A549 (cell line): Measurements from ENCODE around the gene LDLRAD4. TPM values are rescaled to one million over a fixed set of nuclear protein-coding genes. Genes with fewer than 3 reads are reported as not detected.

Source experiments
- ATAC-seq, 2 experiments: fragments of 200-7000 bp in 1 of 2; fragments of >200 bp in 1 of 2; cut with Nextera tagmentation in 1 of 2; cut with Tn5 transposase in 1 of 2; 3 replicates each; pipeline versions ENCODE4 v1.8.0 to v1.9.1; 2018 to 2020; ENCODE audit warnings: mild to moderate bottlenecking in 1 of 2, moderate library complexity in 1 of 2
- CTCF ChIA-PET: fragments of 300-600 bp; sonication (Branson Sonifier 250); formaldehyde crosslinking; extraction: SDS; loops from one replicate; lab custom pipeline; 2021; ENCODE audit warnings: antibody characterized with exemption, inconsistent platforms; lab: Yijun Ruan, JAX
- POLR2A ChIA-PET: fragments of 350-600 bp; formaldehyde crosslinking; extraction: SDS; loops from one replicate; lab custom pipeline; 2021; ENCODE audit warnings: antibody characterized with exemption, inconsistent platforms; lab: Yijun Ruan, JAX
- DNase-seq, 2 experiments: peaks; one replicate each; pipeline versions ENCODE4 v3.0.0 to v3.0.0-alpha.2; 2011 to 2016; ENCODE audit warnings: low read depth in 1 of 2, low spot score in 1 of 2
- FAIRE-seq: peaks from 2 replicates; lab custom pipeline; 2011; peaks lifted over from hg19 to GRCh38; lab: Jason Lieb, UNC
- H3K27ac ChIP-seq, 2 experiments: fragments of >200 bp; sonication (Bioruptor Twin); formaldehyde crosslinking; 3 replicates each; pipeline ENCODE4 v1.5.1; 2016 to 2017
- H3K4me1 ChIP-seq: fragments of >200 bp; sonication (Bioruptor Twin); formaldehyde crosslinking; 3 replicates; pipeline ENCODE4 v1.6.1; 2016
- H3K4me2 ChIP-seq: fragments of >200 bp; sonication (Bioruptor Twin); formaldehyde crosslinking; 3 replicates; pipeline ENCODE4 v1.6.1; 2016
- H3K4me3 ChIP-seq: fragments of >200 bp; sonication (Bioruptor Twin); formaldehyde crosslinking; 3 replicates; pipeline ENCODE4 v1.5.1; 2016
- H3K9me3 ChIP-seq: fragments of >200 bp; sonication (Bioruptor Twin); formaldehyde crosslinking; 3 replicates; pipeline ENCODE4 v1.6.1; 2016
- CEBPB ChIP-seq, 2 experiments: fragments of >200 bp in 1 of 2; sonication (Bioruptor Twin) in 1 of 2; formaldehyde crosslinking in 1 of 2; IDR thresholded peaks; 2 replicates each; pipeline ENCODE4 v1.6.1; 2012 to 2016
- EHMT2 ChIP-seq: fragments of 200-600 bp; sonication (generic); IDR thresholded peaks from 2 replicates; pipeline ENCODE4 v1.6.1; 2016; ENCODE audit warnings: antibody characterized with exemption, low read depth, mild to moderate bottlenecking, moderate library complexity
- GATA3 ChIP-seq: IDR thresholded peaks from 2 replicates; pipeline ENCODE4 v1.6.1; 2012; ENCODE audit warnings: borderline replicate concordance
- HOXA7 ChIP-seq: fragments of 250-450 bp; sonication (Bioruptor Pico); IDR thresholded peaks from 2 replicates; pipeline ENCODE4 v1.5.0; 2020; ENCODE audit warnings: mild to moderate bottlenecking, moderate library complexity
- HOXB5 ChIP-seq: fragments of 250-450 bp; sonication (Bioruptor Pico); IDR thresholded peaks from 2 replicates; pipeline ENCODE4 v1.5.0; 2020; ENCODE audit warnings: mild to moderate bottlenecking, moderate library complexity
- JUN ChIP-seq, 2 experiments: fragments of >200 bp; sonication (Bioruptor Twin); formaldehyde crosslinking; IDR thresholded peaks; 2 replicates in 1 of 2; 3 replicates in 1 of 2; pipeline ENCODE4 v1.6.1; 2016 to 2017
- MAZ ChIP-seq: fragments of 150-350 bp; IDR thresholded peaks from 2 replicates; pipeline ENCODE4 v1.6.1; 2014; ENCODE audit warnings: antibody characterized with exemption, low read depth, low read length, borderline replicate concordance
- MYC ChIP-seq: IDR thresholded peaks from 2 replicates; pipeline ENCODE4 v1.6.1; 2012; ENCODE audit warnings: mild to moderate bottlenecking, inconsistent platforms, low read length, improper control_type of control experiment, borderline replicate concordance
- NFE2L2 ChIP-seq: fragments of 150-350 bp; conservative IDR thresholded peaks from 2 replicates; pipeline ENCODE4 v1.6.1; 2014; ENCODE audit warnings: low read length
- NPAS2 ChIP-seq: fragments of 250-450 bp; sonication (Bioruptor Pico); IDR thresholded peaks from 2 replicates; pipeline ENCODE4 v1.8.0; 2022; ENCODE audit warnings: mild to moderate bottlenecking, moderate library complexity, borderline replicate concordance
- PHF8 ChIP-seq: fragments of 200-600 bp; sonication (generic); IDR thresholded peaks from 2 replicates; pipeline ENCODE4 v1.6.1; 2016; ENCODE audit warnings: low read depth, mild to moderate bottlenecking, antibody characterized with exemption, moderate library complexity, borderline replicate concordance
- RNF2 ChIP-seq: fragments of 200-600 bp; sonication (generic); IDR thresholded peaks from 2 replicates; pipeline ENCODE4 v1.6.1; 2016; ENCODE audit warnings: low read depth, mild to moderate bottlenecking, antibody characterized with exemption, moderate library complexity, borderline replicate concordance
- SREBF2 ChIP-seq: fragments of 450-650 bp; IDR thresholded peaks from 2 replicates; pipeline ENCODE4 v1.6.1; 2014; ENCODE audit warnings: mild to moderate bottlenecking, moderate library complexity
- TP53 ChIP-seq: fragments of 250-450 bp; sonication (Bioruptor Pico); IDR thresholded peaks from 2 replicates; pipeline ENCODE4 v1.5.0; 2021; ENCODE audit warnings: mild to moderate bottlenecking, moderate library complexity
- ZSCAN20 ChIP-seq: fragments of 250-450 bp; sonication (Bioruptor Pico); IDR thresholded peaks from 2 replicates; pipeline ENCODE4 v1.8.0; 2022; ENCODE audit warnings: mild to moderate bottlenecking, moderate library complexity
- WGBS: methylation state at CpG from one replicate; pipeline ENCODE4 v1.1.6; 2017; ENCODE audit errors: missing lambda C conversion rate; 5-methylcytosine and 5-hydroxymethylcytosine counted together
- polyA plus RNA-seq, 4 experiments: library from polyadenylated mRNA; depleted of rRNA in 3 of 4; stranded (reverse); fragments of >200 nt; fragmentation: RNase III in 1 of 4; extraction: RNeasy Plus Mini Kit Qiagen cat#74134 plus additional on column Dnase treatment in 1 of 4; gene quantifications; 2 replicates in 3 of 4; 3 replicates in 1 of 4; pipeline ENCODE4 v1.2.3, GENCODE V29; 2011 to 2017
- TF ChIP-seq, protein P1 (sequence below): fragments of 250-450 bp; sonication (Bioruptor Pico); IDR thresholded peaks from 2 replicates; pipeline ENCODE4 v1.5.0; 2021; ENCODE audit warnings: mild to moderate bottlenecking, moderate library complexity, borderline replicate concordance
- TF ChIP-seq, protein P2 (sequence below): fragments of >200 bp; sonication (Bioruptor Twin); formaldehyde crosslinking; IDR thresholded peaks from 3 replicates; pipeline ENCODE4 v1.5.1; 2016
- TF ChIP-seq, protein P3 (sequence below): fragments of 250-450 bp; sonication (Bioruptor Pico); IDR thresholded peaks from 2 replicates; pipeline ENCODE4 v1.5.0; 2020; ENCODE audit warnings: low read depth, mild to moderate bottlenecking, moderate library complexity
- TF ChIP-seq, protein P4 (sequence below): IDR thresholded peaks from 2 replicates; pipeline ENCODE4 v1.6.1; 2012
- TF ChIP-seq, protein P5 (sequence below): IDR thresholded peaks from 2 replicates; pipeline ENCODE4 v1.6.1; 2012

Gene LDLRAD4
- polyA plus RNA-seq, 2 of the 4 experiments (the other 2 are of a cell fraction) = 5.2 to 7.6 TPM

DNA sequence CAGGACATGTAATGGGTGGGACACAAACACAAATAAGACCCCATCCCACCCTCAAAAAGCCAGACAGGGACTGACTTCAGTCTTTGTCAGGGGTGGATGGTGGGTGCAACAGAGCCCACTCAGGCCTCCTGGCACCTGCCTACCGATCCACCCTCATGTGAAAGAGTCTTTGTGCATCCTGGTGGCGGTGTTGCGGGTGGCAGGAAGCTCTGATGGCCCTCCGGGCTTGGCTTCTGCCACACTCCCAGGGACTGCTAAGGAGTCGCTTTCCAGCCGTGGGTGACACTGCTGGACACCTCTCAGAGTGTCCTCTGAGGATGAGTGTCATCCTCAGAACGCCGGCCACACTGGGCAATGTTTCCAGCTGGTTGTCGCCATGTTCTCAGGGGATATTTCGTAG, 92.6 kb downstream of the LDLRAD4 start (continued):
- TF ChIP-seq, protein P1, sequence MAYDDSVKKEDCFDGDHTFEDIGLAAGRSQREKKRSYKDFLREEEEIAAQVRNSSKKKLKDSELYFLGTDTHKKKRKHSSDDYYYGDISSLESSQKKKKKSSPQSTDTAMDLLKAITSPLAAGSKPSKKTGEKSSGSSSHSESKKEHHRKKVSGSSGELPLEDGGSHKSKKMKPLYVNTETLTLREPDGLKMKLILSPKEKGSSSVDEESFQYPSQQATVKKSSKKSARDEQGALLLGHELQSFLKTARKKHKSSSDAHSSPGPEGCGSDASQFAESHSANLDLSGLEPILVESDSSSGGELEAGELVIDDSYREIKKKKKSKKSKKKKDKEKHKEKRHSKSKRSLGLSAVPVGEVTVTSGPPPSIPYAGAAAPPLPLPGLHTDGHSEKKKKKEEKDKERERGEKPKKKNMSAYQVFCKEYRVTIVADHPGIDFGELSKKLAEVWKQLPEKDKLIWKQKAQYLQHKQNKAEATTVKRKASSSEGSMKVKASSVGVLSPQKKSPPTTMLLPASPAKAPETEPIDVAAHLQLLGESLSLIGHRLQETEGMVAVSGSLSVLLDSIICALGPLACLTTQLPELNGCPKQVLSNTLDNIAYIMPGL (CRISPR knock-in tag) = no peak

DNA sequence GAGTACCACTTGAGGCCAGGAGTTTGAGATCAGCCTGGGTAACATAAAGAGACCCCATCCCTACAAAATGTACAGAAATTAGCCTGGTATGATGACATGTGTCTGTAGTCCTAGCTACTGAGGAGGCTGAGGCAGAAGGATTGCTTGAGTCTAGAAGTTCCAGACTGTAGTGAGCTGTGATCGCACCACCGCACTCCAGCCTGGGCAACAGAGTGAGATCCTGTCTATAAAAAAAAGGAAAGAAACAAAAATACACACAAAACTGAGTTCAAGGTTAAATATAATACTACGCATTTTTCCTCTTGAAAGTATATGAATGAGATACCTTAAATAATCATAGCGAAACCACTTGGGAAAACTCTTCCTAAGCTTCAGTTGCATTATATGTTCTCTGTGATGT, 94.0 kb downstream of the LDLRAD4 start:
- no peak overlapping the region for H3K27ac ChIP-seq
- TF ChIP-seq RNF2 (no peak), PHF8 (no peak), CEBPB (IDR thresholded peaks at IDR 0.05) (no peak), GATA3 (no peak), HOXA7 (CRISPR knock-in tag) (no peak), SREBF2 (no peak), NFE2L2 (no peak), EHMT2 (no peak), JUN (IDR thresholded peaks at IDR 0.05) (no peak), NPAS2 (CRISPR knock-in tag) (no peak), MAZ (no peak), MYC (no peak), TP53 (CRISPR knock-in tag) (no peak), ZSCAN20 (CRISPR knock-in tag) (no peak), HOXB5 (CRISPR knock-in tag) (no peak)
- TF ChIP-seq, protein P2, sequence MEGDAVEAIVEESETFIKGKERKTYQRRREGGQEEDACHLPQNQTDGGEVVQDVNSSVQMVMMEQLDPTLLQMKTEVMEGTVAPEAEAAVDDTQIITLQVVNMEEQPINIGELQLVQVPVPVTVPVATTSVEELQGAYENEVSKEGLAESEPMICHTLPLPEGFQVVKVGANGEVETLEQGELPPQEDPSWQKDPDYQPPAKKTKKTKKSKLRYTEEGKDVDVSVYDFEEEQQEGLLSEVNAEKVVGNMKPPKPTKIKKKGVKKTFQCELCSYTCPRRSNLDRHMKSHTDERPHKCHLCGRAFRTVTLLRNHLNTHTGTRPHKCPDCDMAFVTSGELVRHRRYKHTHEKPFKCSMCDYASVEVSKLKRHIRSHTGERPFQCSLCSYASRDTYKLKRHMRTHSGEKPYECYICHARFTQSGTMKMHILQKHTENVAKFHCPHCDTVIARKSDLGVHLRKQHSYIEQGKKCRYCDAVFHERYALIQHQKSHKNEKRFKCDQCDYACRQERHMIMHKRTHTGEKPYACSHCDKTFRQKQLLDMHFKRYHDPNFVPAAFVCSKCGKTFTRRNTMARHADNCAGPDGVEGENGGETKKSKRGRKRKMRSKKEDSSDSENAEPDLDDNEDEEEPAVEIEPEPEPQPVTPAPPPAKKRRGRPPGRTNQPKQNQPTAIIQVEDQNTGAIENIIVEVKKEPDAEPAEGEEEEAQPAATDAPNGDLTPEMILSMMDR = no peak
- TF ChIP-seq, protein P3, sequence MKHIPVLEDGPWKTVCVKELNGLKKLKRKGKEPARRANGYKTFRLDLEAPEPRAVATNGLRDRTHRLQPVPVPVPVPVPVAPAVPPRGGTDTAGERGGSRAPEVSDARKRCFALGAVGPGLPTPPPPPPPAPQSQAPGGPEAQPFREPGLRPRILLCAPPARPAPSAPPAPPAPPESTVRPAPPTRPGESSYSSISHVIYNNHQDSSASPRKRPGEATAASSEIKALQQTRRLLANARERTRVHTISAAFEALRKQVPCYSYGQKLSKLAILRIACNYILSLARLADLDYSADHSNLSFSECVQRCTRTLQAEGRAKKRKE (CRISPR knock-in tag) = no peak
- TF ChIP-seq, protein P4, sequence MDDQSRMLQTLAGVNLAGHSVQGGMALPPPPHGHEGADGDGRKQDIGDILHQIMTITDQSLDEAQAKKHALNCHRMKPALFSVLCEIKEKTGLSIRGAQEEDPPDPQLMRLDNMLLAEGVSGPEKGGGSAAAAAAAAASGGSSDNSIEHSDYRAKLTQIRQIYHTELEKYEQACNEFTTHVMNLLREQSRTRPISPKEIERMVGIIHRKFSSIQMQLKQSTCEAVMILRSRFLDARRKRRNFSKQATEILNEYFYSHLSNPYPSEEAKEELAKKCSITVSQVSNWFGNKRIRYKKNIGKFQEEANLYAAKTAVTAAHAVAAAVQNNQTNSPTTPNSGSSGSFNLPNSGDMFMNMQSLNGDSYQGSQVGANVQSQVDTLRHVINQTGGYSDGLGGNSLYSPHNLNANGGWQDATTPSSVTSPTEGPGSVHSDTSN = no peak
- TF ChIP-seq, protein P5, sequence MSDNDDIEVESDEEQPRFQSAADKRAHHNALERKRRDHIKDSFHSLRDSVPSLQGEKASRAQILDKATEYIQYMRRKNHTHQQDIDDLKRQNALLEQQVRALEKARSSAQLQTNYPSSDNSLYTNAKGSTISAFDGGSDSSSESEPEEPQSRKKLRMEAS = no peak
- ATAC-seq = no peak
- DNase-seq = no peak
- H3K9me3 ChIP-seq = peaks cover 10% of the 10 kb centered on the region
- H3K4me2 ChIP-seq = no peak overlapping the region
- 87% methylated on average over 4 of the region's 4 CpGs for WGBS
- ChIA-PET CTCF (no interaction called here), POLR2A (no interaction called here)
- no peaks in the 10 kb centered on the region for H3K4me1 ChIP-seq
- no peak overlapping the region for H3K4me3 ChIP-seq
- FAIRE-seq = no peak
